ENCODE data around the gene DNASE1L3.
"Not testable (repeated sequence)": the region's sequence is repeated elsewhere in the genome, so short reads cannot be mapped to it uniquely, and the experiment has no call there.

Gene DNASE1L3

DNA sequence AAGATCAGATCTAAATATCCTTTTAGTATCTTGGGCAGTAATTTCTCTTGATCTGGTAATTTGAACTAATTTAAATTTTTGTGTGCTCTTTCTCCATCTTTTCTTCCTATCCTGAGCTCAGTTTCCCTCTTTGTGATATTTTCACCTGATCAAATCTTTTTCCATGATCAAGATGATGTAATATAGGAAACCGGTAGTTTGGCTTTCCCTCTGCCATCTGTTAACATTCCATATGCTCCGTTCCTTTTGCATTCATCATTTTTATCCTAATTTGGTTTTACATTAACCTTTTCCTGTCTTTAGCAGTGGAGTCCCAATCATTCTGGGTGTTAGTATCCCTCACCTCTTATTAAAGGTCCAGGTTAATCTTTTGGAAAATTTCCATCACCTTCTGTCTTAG lies 20.9 kb upstream of the DNASE1L3 start:
- no peaks in the 10 kb centered on the region for H3K79me2 ChIP-seq (ENCODE audit: control insufficient read depth, insufficient read depth, low read length, unreplicated experiment)
- H3K4me1 ChIP-seq (ENCODE audit: control insufficient read depth, insufficient read depth, low read length, unreplicated experiment): no peaks in the 10 kb centered on the region

GRCh38 chr3:58230876-58231552 lies 20.2 kb upstream of the DNASE1L3 start:
- Histone ChIP-seq H3K36me3 (ENCODE audit: insufficient read depth, low read length) (no peaks in the 10 kb centered on the region), H3K4me3 (ENCODE audit: low read depth, low read length) (no peak overlapping the region), H3K4me1 (ENCODE audit: control insufficient read depth, insufficient read depth, low read length, unreplicated experiment) (no peaks in the 10 kb centered on the region), H2AFZ (ENCODE audit: low read length, unreplicated experiment) (no peak overlapping the region), H3K79me2 (ENCODE audit: control insufficient read depth, insufficient read depth, low read length, unreplicated experiment) (no peaks in the 10 kb centered on the region), H3K27me3 (ENCODE audit: insufficient read depth, low read length) (peaks cover 25% of the 10 kb centered on the region), H3K27ac (ENCODE audit: low read depth, low read length) (no peak overlapping the region)

More for the DNA sequence above, 20.9 kb upstream of the DNASE1L3 start:
- H3K27me3 ChIP-seq (ENCODE audit: insufficient read depth, low read length): peaks cover 21% of the 10 kb centered on the region
- no peak overlapping the region for H3K27ac ChIP-seq (ENCODE audit: low read depth, low read length)
- no peaks in the 10 kb centered on the region for H3K36me3 ChIP-seq (ENCODE audit: insufficient read depth, low read length)
- no peak overlapping the region for H3K4me3 ChIP-seq (ENCODE audit: low read depth, low read length)
- H2AFZ ChIP-seq (ENCODE audit: low read length, unreplicated experiment): no peak overlapping the region

DNA sequence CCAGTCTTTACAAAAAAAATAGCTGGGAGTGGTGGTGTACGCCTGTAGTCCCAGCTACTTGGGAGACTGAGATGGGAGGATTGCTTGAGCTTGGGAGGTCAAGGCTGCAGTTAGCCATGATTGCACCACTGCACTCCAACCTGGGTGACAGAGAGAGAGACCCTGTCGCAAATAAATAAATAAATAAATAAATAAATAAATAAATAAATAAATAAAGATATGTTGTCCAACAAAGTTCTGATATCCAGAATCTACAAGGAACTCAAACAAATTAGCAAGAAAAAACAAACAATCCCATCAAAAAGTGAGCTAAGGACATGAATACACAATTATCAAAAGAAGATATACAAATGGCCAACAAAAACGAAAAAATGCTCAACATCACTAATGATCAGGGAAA lies 17.2 kb upstream of the DNASE1L3 start:
- not testable (repeated sequence) for H3K27ac ChIP-seq (ENCODE audit: low read depth, low read length); H3K79me2 ChIP-seq (ENCODE audit: control insufficient read depth, insufficient read depth, low read length, unreplicated experiment); H3K36me3 ChIP-seq (ENCODE audit: insufficient read depth, low read length)

DNA sequence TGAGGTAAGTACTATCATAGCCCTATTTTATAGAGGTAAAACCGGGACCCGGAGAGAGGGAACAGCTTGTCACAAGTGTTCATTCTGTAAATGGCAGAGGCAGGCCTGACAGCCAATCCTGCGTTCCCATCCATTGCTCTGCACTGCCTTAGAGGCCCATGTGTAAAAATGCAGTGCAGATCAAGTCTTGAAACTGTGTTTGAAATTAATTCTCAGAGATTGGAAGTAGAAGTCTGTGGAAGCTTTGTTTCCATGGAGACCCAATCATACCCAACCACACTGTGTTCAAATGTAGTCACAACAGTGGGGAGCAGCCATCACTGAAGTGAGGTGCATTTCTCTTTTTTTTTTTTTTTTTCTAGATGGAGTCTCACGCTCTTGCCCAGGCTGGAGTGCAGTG lies 13.1 kb upstream of the DNASE1L3 start:
- Histone ChIP-seq H3K27me3 (ENCODE audit: insufficient read depth, low read length) (peaks cover 34% of the 10 kb centered on the region), H3K4me1 (ENCODE audit: control insufficient read depth, insufficient read depth, low read length, unreplicated experiment) (no peaks in the 10 kb centered on the region), H3K4me3 (ENCODE audit: low read depth, low read length) (no peak overlapping the region), H3K36me3 (ENCODE audit: insufficient read depth, low read length) (no peaks in the 10 kb centered on the region), H3K27ac (ENCODE audit: low read depth, low read length) (no peak overlapping the region), H3K79me2 (ENCODE audit: control insufficient read depth, insufficient read depth, low read length, unreplicated experiment) (no peaks in the 10 kb centered on the region), H2AFZ (ENCODE audit: low read length, unreplicated experiment) (no peak overlapping the region)

More for the DNA sequence above, 17.2 kb upstream of the DNASE1L3 start:
- peaks cover 40% of the 10 kb centered on the region for H3K27me3 ChIP-seq (ENCODE audit: insufficient read depth, low read length)
- H3K4me3 ChIP-seq (ENCODE audit: low read depth, low read length); H2AFZ ChIP-seq (ENCODE audit: low read length, unreplicated experiment); H3K4me1 ChIP-seq (ENCODE audit: control insufficient read depth, insufficient read depth, low read length, unreplicated experiment): not testable (repeated sequence)

DNA sequence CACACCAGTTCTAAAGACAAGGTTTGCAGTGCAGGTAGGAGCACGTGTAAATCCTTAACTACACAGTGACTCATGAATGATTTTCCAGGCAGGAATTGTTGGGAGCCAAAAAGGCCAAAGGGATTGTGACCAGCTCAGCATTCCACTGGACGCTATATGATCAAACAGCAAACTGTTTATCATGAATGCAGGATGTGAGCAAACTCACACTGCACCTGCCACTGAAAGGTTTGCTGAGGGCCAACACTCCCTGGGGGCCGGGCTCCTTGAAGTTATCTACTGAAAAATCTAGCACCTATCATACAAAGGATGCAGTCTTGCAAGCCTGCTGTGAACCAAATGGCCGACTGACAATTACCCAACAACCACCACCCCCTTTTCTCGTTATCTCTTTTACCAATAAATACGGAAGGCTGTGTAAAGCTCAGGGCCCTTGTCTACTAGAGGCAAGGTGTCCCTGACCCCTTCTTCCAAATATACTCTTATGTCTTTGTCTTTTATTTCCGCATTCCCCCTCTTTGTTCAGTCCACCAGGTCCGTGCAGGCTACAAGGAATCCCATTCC lies 11.5 kb upstream of the DNASE1L3 start:
- no peak overlapping the region for H3K4me3 ChIP-seq (ENCODE audit: low read depth, low read length)
- no peak overlapping the region for H2AFZ ChIP-seq (ENCODE audit: low read length, unreplicated experiment)
- H3K27ac ChIP-seq (ENCODE audit: low read depth, low read length): no peak overlapping the region
- H3K79me2 ChIP-seq (ENCODE audit: control insufficient read depth, insufficient read depth, low read length, unreplicated experiment): no peaks in the 10 kb centered on the region
- peaks cover 29% of the 10 kb centered on the region for H3K27me3 ChIP-seq (ENCODE audit: insufficient read depth, low read length)
- no peaks in the 10 kb centered on the region for H3K36me3 ChIP-seq (ENCODE audit: insufficient read depth, low read length)
- no peaks in the 10 kb centered on the region for H3K4me1 ChIP-seq (ENCODE audit: control insufficient read depth, insufficient read depth, low read length, unreplicated experiment)

- Histone ChIP-seq H3K36me3 (ENCODE audit: insufficient read depth, low read length) (no peaks in the 10 kb centered on the region), H3K27ac (ENCODE audit: low read depth, low read length) (no peak overlapping the region), H3K27me3 (ENCODE audit: insufficient read depth, low read length) (peaks cover 7% of the 10 kb centered on the region; the same call in 1 of the 2 replicates), H3K4me3 (ENCODE audit: low read depth, low read length) (no peak overlapping the region), H3K4me1 (ENCODE audit: control insufficient read depth, insufficient read depth, low read length, unreplicated experiment) (no peaks in the 10 kb centered on the region), H3K79me2 (ENCODE audit: control insufficient read depth, insufficient read depth, low read length, unreplicated experiment) (no peaks in the 10 kb centered on the region), H2AFZ (ENCODE audit: low read length, unreplicated experiment) (no peak overlapping the region)
Measured at GRCh38 chr3:58218904-58219303, 8.1 kb upstream of the DNASE1L3 start.

DNA sequence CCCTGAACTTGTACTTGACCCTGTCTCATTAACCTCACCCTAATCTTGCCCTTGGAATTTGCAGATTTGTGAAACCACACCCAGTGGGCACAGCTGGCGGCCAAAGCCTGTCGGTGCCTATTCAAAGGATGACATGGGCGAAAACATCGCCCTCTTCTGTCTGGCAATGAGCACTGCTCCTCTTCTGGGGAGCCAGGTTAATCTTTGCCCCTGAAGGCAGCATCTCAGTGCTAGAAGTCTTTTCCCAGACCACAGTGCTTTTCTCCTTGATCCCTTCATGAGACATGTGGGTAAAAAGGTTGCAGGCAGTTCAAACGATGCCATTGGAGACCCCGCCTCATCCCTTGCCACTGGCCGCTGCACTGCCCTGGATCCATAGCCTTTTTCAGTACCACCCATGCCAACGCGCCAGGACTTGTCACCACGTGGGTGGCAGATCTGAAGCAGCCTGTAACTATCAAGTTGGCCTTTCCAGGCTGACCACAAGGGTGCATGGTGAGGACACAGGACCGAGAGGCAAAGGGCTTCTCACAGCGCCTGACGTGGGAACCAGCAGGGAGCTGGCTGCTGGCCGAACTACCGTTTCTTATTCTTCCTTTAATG lies 6.5 kb upstream of the DNASE1L3 start:
- peak overlapping the region; percentile 60 for H3K4me3 ChIP-seq (ENCODE audit: low read depth, low read length)

DNA sequence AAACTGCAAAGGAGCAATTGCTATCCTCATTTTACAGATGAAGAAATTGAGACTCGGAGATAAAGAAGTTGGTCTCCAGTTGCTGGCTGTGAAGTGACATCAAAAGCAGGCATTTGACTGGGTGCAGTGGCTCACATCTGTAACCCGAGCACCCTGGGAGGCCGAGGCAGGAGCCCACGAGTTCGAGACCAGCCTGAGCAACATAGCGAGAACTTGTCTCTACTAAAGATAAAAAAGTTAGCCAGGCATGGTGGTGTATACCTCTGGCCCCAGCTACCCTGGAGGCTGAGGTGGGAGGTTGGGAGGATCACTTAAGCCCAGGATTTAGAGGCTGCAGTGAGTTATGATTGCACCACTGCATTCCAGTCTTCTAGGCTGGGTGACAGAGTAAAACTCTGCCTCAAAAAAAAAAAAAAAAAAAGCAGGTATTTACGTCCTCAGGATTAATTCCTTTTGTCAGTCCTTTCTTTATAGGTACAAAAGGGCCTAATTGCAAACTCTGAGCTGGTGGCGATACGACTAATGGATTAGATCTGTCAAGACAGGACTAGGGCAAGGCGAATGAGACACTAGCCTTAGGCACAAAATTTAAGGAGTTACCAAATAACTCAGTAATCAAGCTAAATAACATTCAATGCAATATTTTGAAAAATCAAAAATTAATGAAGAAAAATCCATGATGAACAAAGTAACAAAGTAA lies 5.9 kb upstream of the DNASE1L3 start:
- Histone ChIP-seq H3K4me1 (ENCODE audit: control insufficient read depth, insufficient read depth, low read length, unreplicated experiment) (no peaks in the 10 kb centered on the region), H2AFZ (ENCODE audit: low read length, unreplicated experiment) (no peak overlapping the region), H3K79me2 (ENCODE audit: control insufficient read depth, insufficient read depth, low read length, unreplicated experiment) (no peaks in the 10 kb centered on the region), H3K4me3 (ENCODE audit: low read depth, low read length) (no peak overlapping the region), H3K36me3 (ENCODE audit: insufficient read depth, low read length) (no peaks in the 10 kb centered on the region), H3K27me3 (ENCODE audit: insufficient read depth, low read length) (peaks cover 7% of the 10 kb centered on the region; the same call in 1 of the 2 replicates), H3K27ac (ENCODE audit: low read depth, low read length) (no peak overlapping the region)

More for the DNA sequence above, 6.5 kb upstream of the DNASE1L3 start:
- no peaks in the 10 kb centered on the region for H3K36me3 ChIP-seq (ENCODE audit: insufficient read depth, low read length)
- H3K27me3 ChIP-seq (ENCODE audit: insufficient read depth, low read length): peaks cover 7% of the 10 kb centered on the region; the same call in 1 of the 2 replicates
- H3K27ac ChIP-seq (ENCODE audit: low read depth, low read length): no peak overlapping the region
- H2AFZ ChIP-seq (ENCODE audit: low read length, unreplicated experiment): peak overlapping the region; percentile 59
- H3K4me1 ChIP-seq (ENCODE audit: control insufficient read depth, insufficient read depth, low read length, unreplicated experiment): no peaks in the 10 kb centered on the region
- H3K79me2 ChIP-seq (ENCODE audit: control insufficient read depth, insufficient read depth, low read length, unreplicated experiment): no peaks in the 10 kb centered on the region

- Histone ChIP-seq H3K4me3 (ENCODE audit: low read depth, low read length) (no peak overlapping the region), H3K27ac (ENCODE audit: low read depth, low read length) (no peak overlapping the region), H3K4me1 (ENCODE audit: control insufficient read depth, insufficient read depth, low read length, unreplicated experiment) (peaks cover 4% of the 10 kb centered on the region)
Measured at GRCh38 chr3:58215317-58216025, 4.7 kb upstream of the DNASE1L3 start.

More at GRCh38 chr3:58215317-58216025, 4.7 kb upstream of the DNASE1L3 start:
- Histone ChIP-seq H3K36me3 (ENCODE audit: insufficient read depth, low read length) (no peaks in the 10 kb centered on the region), H3K27me3 (ENCODE audit: insufficient read depth, low read length) (peaks cover 3% of the 10 kb centered on the region; the same call in 1 of the 2 replicates), H3K79me2 (ENCODE audit: control insufficient read depth, insufficient read depth, low read length, unreplicated experiment) (no peaks in the 10 kb centered on the region), H2AFZ (ENCODE audit: low read length, unreplicated experiment) (no peak overlapping the region)

All from ACC112 (cell line).